ENCODE results near the gene NAGA. TPM values are rescaled to one million over a fixed set of nuclear protein-coding genes. Genes with fewer than 3 reads are reported as not detected.
A peak's percentile ranks its signal among the peaks of the same experiment; 100 is the strongest.
"Not testable (repeated sequence)": the region's sequence is repeated elsewhere in the genome, so short reads cannot be mapped to it uniquely, and the experiment has no call there.

The NAGA gene
- total RNA-seq = 30.5 and 30.9 TPM in 2 replicates

GRCh38 chr22:42070517-42071422 is at the start of gene NAGA:
TSS of gene NAGA (minus strand) at chr22:42070812. CDS start at chr22:42070297, 515 bp downstream.
- no peaks in the 10 kb centered on the region for H3K9me3 Mint-ChIP-seq
- peaks cover 12% of the 10 kb centered on the region for H3K36me3 Mint-ChIP-seq (ENCODE audit: low read depth)
- peak within 1 kb of the TSS; percentile 92 for H3K4me3 Mint-ChIP-seq
- intact Hi-C loops (cut with micrococcal nuclease) = loop anchor here (1.0 to 10.0 kb wide), 14 partner anchors 9 to 626 kb away; partner anchors contain the start of genes CENPM, DESI1, NDUFA6 and POLDIP3
- H3K27ac Mint-ChIP-seq = peak within 1 kb of the TSS; percentile 94
- H3K4me1 Mint-ChIP-seq (ENCODE audit: low read depth) = peaks cover 53% of the 10 kb centered on the region
- peak; percentile 91 for DNase-seq (ENCODE audit: low spot score)
- peaks cover 2% of the 10 kb centered on the region for H3K27me3 Mint-ChIP-seq (ENCODE audit: insufficient read depth)

GRCh38 chr22:42116848-42117424 is 46.3 kb upstream of the NAGA start:
- Mint-ChIP-seq H3K27me3 (ENCODE audit: insufficient read depth) (peaks cover 2% of the 10 kb centered on the region), H3K27ac (peak overlapping the region; percentile 18), H3K9me3 (peaks cover 28% of the 10 kb centered on the region), H3K36me3 (ENCODE audit: low read depth) (peaks cover 6% of the 10 kb centered on the region), H3K4me1 (ENCODE audit: low read depth) (peaks cover 39% of the 10 kb centered on the region), H3K4me3 (no peak overlapping the region)
- intact Hi-C loops (cut with micrococcal nuclease) = no loop called here
- DNase-seq (ENCODE audit: low spot score) = no peak

- intact Hi-C loops (cut with micrococcal nuclease); DNase-seq (ENCODE audit: low spot score); H3K4me3 Mint-ChIP-seq; H3K36me3 Mint-ChIP-seq (ENCODE audit: low read depth); H3K27ac Mint-ChIP-seq; H3K27me3 Mint-ChIP-seq (ENCODE audit: insufficient read depth): not testable (repeated sequence)
- Mint-ChIP-seq H3K4me1 (ENCODE audit: low read depth) (peaks cover 25% of the 10 kb centered on the region), H3K9me3 (peaks cover 28% of the 10 kb centered on the region)
These were observed 44.8 kb upstream of the NAGA start for GRCh38 chr22:42115420-42115830.

- H3K4me3 Mint-ChIP-seq = no peak overlapping the region
- peaks cover 3% of the 10 kb centered on the region for H3K27me3 Mint-ChIP-seq (ENCODE audit: insufficient read depth)
- DNase-seq (ENCODE audit: low spot score) = no peak
- no peak overlapping the region for H3K27ac Mint-ChIP-seq
- intact Hi-C loops (cut with micrococcal nuclease) = no loop called here
- peaks cover 18% of the 10 kb centered on the region for H3K4me1 Mint-ChIP-seq (ENCODE audit: low read depth)
- peaks cover 28% of the 10 kb centered on the region for H3K9me3 Mint-ChIP-seq
- peaks cover 6% of the 10 kb centered on the region for H3K36me3 Mint-ChIP-seq (ENCODE audit: low read depth)
These were observed 44.1 kb upstream of the NAGA start for GRCh38 chr22:42114721-42115120.

- H3K36me3 Mint-ChIP-seq (ENCODE audit: low read depth); H3K4me3 Mint-ChIP-seq; H3K27ac Mint-ChIP-seq; DNase-seq (ENCODE audit: low spot score); H3K4me1 Mint-ChIP-seq (ENCODE audit: low read depth); intact Hi-C loops (cut with micrococcal nuclease); H3K27me3 Mint-ChIP-seq (ENCODE audit: insufficient read depth): not testable (repeated sequence)
- peaks cover 28% of the 10 kb centered on the region for H3K9me3 Mint-ChIP-seq
These were observed 42.2 kb upstream of the NAGA start for GRCh38 chr22:42112793-42113192.

GRCh38 chr22:42111798-42112197 is 41.2 kb upstream of the NAGA start:
- no peak for DNase-seq (ENCODE audit: low spot score)
- Mint-ChIP-seq H3K9me3 (peaks cover 26% of the 10 kb centered on the region), H3K27ac (no peak overlapping the region), H3K36me3 (ENCODE audit: low read depth) (peaks cover 7% of the 10 kb centered on the region), H3K27me3 (ENCODE audit: insufficient read depth) (peaks cover 4% of the 10 kb centered on the region), H3K4me3 (no peak overlapping the region), H3K4me1 (ENCODE audit: low read depth) (no peaks in the 10 kb centered on the region)
- intact Hi-C loops (cut with micrococcal nuclease) = no loop called here

- DNase-seq (ENCODE audit: low spot score) = no peak
- peaks cover 19% of the 10 kb centered on the region for H3K9me3 Mint-ChIP-seq
- no peaks in the 10 kb centered on the region for H3K4me1 Mint-ChIP-seq (ENCODE audit: low read depth)
- H3K4me3 Mint-ChIP-seq = no peak overlapping the region
- no peak overlapping the region for H3K27ac Mint-ChIP-seq
- intact Hi-C loops (cut with micrococcal nuclease) = no loop called here
- H3K27me3 Mint-ChIP-seq (ENCODE audit: insufficient read depth) = peaks cover 4% of the 10 kb centered on the region
- H3K36me3 Mint-ChIP-seq (ENCODE audit: low read depth) = peaks cover 9% of the 10 kb centered on the region
These were observed 38.2 kb upstream of the NAGA start for GRCh38 chr22:42108848-42109247.

- intact Hi-C loops (cut with micrococcal nuclease); DNase-seq (ENCODE audit: low spot score); H3K4me1 Mint-ChIP-seq (ENCODE audit: low read depth); H3K4me3 Mint-ChIP-seq; H3K27ac Mint-ChIP-seq; H3K27me3 Mint-ChIP-seq (ENCODE audit: insufficient read depth): not testable (repeated sequence)
- Mint-ChIP-seq H3K36me3 (ENCODE audit: low read depth) (peaks cover 21% of the 10 kb centered on the region), H3K9me3 (peaks cover 37% of the 10 kb centered on the region)
These were observed 33.8 kb upstream of the NAGA start for GRCh38 chr22:42104332-42104860.

- H3K4me1 Mint-ChIP-seq (ENCODE audit: low read depth) = no peaks in the 10 kb centered on the region
- no peaks in the 10 kb centered on the region for H3K27me3 Mint-ChIP-seq (ENCODE audit: insufficient read depth)
- no peak overlapping the region for H3K27ac Mint-ChIP-seq
- intact Hi-C loops (cut with micrococcal nuclease) = no loop called here
- H3K36me3 Mint-ChIP-seq (ENCODE audit: low read depth) = peaks cover 18% of the 10 kb centered on the region
- no peak overlapping the region for H3K4me3 Mint-ChIP-seq
- peaks cover 39% of the 10 kb centered on the region for H3K9me3 Mint-ChIP-seq
- DNase-seq (ENCODE audit: low spot score) = no peak
These were observed 30.6 kb upstream of the NAGA start for GRCh38 chr22:42101199-42101598.

- no peaks in the 10 kb centered on the region for H3K27me3 Mint-ChIP-seq (ENCODE audit: insufficient read depth)
- H3K27ac Mint-ChIP-seq = peak overlapping the region; percentile 99
- intact Hi-C loops (cut with micrococcal nuclease) = loop anchor here (1.0 to 10.0 kb wide), 8 partner anchors 29 to 394 kb away; partner anchors contain the start of gene MEI1
- peaks cover 29% of the 10 kb centered on the region for H3K4me1 Mint-ChIP-seq (ENCODE audit: low read depth)
- H3K4me3 Mint-ChIP-seq = peak overlapping the region; percentile 98
- H3K36me3 Mint-ChIP-seq (ENCODE audit: low read depth) = peaks cover 29% of the 10 kb centered on the region
- DNase-seq (ENCODE audit: low spot score) = no peak
- H3K9me3 Mint-ChIP-seq = no peaks in the 10 kb centered on the region
These were observed 20.8 kb upstream of the NAGA start for GRCh38 chr22:42091455-42091782.

- peak within 1 kb of the TSS; percentile 99 for H3K27ac Mint-ChIP-seq
- H3K4me3 Mint-ChIP-seq = peak within 1 kb of the TSS; percentile 98
- peaks cover 29% of the 10 kb centered on the region for H3K4me1 Mint-ChIP-seq (ENCODE audit: low read depth)
- intact Hi-C loops (cut with micrococcal nuclease) = loop anchor here (1.0 to 10.0 kb wide), 14 partner anchors 11 to 524 kb away; partner anchors contain the start of genes MEI1, NAGA and WBP2NL
- no peaks in the 10 kb centered on the region for H3K9me3 Mint-ChIP-seq
- peaks cover 33% of the 10 kb centered on the region for H3K36me3 Mint-ChIP-seq (ENCODE audit: low read depth)
- peak; percentile 99 for DNase-seq (ENCODE audit: low spot score)
- no peaks in the 10 kb centered on the region for H3K27me3 Mint-ChIP-seq (ENCODE audit: insufficient read depth)
These were observed 20.2 kb upstream of the NAGA start, which contains the start of gene NDUFA6 for GRCh38 chr22:42090596-42091454. TSS of gene NDUFA6 (minus strand) at chr22:42090772. CDS start at chr22:42090744, 28 bp downstream.

- Mint-ChIP-seq H3K9me3 (no peaks in the 10 kb centered on the region), H3K27ac (no peak overlapping the region), H3K4me1 (ENCODE audit: low read depth) (peaks cover 23% of the 10 kb centered on the region), H3K4me3 (no peak overlapping the region), H3K36me3 (ENCODE audit: low read depth) (peaks cover 48% of the 10 kb centered on the region), H3K27me3 (ENCODE audit: insufficient read depth) (no peaks in the 10 kb centered on the region)
- no peak for DNase-seq (ENCODE audit: low spot score)
- intact Hi-C loops (cut with micrococcal nuclease) = no loop called here
These were observed 15.4 kb upstream of the NAGA start for GRCh38 chr22:42086051-42086450.
